Stimulated activated CD4-positive, alpha-beta T cell treated with anti-CD3 and anti-CD28 coated beads, Interleukin-12 subunit alpha, Interleukin-12 subunit beta, amount 100 ng/mL, for 4 hours (primary cell): ENCODE measurements around the gene SYN1.
"Not testable (repeated sequence)": the region's sequence is repeated elsewhere in the genome, so short reads cannot be mapped to it uniquely, and the experiment has no call there.

ENCODE experiments used
- DNase-seq: peaks from one replicate; pipeline ENCODE4 v3.0.0-alpha.2; 2020

SYN1 gene

DNA sequence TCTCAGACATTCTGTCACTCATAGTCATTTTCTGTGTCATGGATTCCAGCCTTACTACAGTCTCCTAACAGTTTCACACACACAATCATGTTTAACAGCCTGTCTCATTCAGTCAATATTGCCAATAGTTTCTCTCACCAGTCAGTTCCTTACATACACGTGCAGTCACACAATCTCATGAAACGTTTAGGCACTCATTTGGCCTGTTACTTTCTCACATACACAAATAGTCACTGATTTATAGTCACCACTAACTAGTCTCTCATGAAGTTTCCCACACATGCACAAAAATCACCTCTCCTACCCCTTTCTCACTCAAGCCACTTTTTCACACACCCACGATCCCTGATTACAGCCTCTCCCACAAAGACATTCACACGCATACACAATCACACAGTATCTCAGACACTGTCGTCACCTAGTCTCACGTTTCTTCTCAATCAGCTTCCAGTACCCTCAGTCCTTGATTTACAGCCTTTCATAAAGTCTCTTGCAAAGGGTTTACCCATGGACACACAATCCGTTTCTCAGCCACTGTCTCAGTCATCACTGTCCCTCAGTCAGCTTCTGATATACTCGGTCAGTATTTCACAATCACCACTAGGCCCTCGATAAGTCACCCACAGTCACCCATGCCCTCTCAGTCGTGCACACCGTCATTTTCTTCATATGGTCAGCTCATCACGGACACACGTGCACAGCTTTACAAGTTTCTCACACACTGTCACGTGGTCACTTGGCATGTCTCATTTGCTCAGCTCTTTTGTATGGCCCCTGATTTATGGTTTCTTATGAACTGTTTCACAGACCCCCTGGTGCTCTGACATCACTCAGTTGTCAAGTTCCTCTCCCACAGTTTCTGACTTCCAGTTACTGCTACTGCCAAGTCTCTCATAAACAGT, 14.3 kb upstream of the SYN1 start:
- no peak for DNase-seq

DNA sequence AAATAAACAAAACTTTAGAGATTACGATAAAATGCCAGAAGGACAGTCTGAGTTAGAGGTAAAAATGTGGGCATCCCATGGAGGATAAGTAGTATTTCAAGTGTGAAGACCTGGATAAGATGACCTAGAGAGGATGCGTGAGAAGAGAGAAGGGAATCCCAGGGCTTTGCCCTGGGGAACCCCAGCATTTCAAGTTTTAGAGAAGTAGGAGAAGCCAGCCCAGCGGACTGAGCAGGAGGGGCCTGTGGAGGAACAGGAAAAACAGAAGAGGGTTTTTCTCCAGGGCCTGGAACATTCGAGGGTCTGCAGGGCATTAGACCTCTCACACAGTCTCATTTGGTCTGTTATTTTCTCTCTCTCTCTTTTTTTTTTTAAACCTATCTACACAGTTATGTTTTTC, 13.0 kb upstream of the SYN1 start:
- no peak for DNase-seq

DNA sequence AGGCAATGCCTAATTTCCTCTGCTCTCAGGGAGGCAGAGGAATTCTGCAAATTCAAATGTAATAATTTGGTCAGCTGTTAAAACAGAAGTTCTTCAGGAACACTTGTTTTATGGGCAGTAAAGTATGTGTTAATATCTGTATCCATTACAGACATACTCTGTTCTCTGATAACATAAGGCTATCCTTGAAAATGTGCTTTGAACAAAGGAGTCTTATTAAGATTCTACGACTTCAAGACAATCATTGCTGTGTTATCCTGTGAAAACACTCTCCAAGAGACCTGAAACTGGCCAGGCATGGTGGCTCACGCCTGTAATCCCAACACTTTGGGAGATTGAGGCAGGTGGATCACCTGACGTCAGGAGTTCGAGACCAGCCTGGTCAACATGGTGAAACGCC, 12.0 kb upstream of the SYN1 start:
- DNase-seq = no peak

DNA sequence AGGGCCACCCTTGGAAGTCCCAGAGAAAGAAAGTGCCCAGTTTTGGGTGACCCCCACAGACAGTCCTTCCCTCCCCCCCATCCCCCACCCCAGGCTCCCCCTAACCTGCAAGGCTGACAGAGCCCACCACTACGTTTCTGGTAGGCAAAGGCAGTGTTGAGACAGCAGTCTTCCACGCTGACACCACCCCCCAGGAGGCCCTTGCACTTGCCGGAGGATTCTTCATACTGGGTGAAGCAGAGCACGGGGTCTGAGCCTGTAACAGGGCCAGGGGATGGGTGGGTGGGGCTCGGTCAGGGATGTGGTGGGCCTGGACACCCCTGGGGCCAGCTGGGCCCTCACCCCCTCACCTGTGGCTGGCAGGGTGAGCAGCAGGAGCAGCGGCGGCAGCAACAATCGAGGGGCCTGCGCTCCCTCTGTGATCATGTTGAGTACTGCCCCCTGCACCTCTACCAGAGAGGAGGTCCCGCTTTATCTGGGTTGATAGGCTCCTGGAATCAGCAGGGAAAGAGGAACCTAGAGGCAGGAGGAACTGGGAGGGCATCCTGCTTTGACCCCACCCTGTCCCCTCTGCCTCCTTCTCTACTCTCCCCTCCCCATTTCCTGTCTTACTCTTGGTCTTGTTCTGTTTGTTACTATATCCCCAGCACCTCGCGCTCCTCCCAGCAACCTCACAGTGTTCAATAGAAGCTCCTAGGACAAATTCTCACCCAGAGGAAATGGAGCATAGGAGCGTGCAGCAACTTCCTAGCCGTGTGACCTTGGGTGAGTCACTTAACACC, 10.0 kb upstream of the SYN1 start, which contains the start of gene CFP:
Gene CFP, minus strand, starts transcription at position 512 of the 782 bp plus-strand sequence. Its CDS starts 86 bp downstream, at position 426.
- no peak for DNase-seq

DNA sequence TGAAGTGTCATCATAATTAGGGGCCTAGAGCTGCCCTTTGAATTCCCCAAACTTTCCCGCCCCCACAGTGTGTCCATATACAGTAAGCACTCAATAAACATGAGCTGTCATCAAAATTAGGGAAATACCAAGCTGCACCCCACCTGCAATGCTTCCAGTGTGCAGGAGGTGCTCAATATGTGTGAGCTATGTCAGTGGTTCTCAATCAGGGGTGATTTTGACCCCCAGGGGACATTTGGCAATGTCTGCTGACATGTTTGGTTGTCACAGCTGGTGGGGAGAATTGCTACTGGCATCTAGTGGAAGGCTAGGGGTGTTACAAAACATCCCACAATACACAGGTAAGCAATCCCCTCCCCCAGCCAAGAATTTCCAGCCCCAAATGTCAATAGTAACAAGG, 9.3 kb upstream of the SYN1 start:
- no peak for DNase-seq

DNA sequence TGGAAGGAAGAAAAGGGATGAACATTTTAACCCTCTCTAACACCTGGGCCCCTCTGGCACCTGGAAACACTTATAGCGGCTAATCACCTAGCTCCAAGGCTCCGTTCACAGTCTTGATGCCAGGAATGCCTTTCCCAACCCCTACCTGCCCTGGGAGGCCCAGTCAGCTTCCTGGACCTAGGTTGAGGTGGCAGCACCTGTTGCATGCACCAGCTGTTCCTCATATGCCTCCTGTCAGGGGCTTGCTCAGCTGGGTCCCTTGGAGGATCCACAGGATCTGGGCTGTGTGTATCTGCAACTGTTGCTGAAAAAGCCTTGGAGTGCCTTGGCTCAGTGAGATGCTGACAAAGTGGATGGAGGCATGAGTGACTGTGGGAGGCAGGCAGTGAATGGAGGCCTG, 5.7 kb upstream of the SYN1 start:
- DNase-seq = no peak

DNA sequence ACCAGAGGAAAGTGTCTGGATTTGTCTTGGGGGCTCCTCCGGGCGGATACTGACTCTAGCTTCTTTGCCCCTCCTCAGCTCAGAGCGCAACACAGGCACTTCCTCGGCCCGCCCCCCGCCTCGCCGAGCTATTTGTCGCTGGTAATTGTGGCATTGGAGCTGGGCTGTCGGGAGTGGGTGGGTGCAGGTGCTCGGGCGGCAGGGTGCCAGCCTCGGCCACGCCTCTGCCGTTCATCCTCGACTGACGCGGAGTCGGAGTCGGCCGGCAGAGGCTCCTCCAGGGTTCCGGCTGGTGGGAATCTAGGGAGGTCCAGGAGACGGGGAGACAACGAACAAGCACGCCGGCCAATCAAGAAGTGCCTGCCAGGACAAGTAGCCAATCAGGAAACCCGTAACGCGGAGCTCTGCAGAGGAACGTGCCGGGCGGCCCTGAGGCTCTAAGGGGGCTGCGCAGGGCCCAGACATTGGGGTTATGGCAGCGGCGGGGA, 3.9 kb upstream of the SYN1 start:
- DNase-seq = peak; percentile 28

DNA sequence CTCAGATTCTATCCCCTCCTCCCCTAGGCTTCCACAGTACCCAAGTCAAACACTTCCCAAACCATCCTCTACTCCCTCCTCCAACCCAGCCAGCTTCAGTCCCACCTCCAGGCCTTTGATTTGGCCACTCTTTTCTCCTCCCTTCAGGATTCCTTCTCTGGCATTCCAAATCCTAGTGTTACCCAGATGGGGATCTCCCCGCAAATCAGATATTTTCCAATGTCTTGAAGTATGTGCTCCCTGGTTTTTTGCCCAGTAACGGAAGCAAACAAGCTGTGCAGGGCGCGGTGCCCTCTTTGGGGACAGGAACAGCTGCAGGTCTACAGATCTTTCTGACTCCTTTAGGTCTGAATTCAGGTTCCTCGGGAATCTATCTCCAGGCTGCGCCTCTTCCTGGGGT, 2.2 kb upstream of the SYN1 start:
- DNase-seq = no peak

DNA sequence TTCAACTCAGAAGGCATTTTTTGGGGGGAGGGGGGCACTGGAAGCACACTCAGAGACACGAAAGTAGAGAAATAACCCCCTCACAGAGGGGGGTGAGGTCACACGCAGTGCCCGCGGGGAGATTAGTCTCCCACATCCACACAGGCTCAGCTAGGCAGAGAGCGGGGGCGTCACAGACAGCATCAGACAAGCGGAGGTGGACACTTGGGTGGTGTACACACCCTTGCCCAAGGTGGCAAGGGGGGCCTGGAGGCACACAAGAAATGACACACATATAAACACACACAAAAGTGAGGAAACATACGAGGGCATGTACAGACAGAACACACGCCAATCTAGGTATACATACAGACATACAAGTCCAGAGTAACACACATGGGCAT, 637 bp upstream of the SYN1 start:
- DNase-seq = no peak

DNA sequence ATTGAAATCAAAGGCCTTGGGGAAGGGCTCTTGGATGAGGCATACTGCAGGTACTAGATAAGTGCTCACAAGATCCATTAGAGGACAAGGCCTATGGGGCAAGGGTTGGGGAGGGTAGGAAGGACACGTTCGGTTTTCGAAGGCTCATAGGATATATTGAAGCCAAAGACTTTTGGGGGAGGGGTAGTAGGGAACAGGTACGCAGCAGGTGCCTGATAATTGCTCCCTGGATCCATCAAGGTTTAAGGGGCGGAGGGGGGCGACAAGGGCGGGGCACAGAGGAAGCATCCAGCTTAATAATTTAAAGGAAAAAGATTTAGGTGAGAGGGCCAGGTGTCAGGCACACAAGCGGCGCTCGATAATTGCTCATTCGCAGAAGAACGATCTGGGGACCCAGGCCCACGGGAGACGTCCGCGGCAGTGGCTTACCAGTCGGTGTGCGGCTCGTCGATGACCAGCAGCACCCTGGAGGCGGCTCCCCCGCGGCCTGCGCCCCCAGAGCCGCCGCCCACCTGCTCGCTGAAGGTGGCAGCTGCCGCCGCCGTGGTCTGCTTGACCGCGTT, 653 bp downstream of the SYN1 start:
- no peak for DNase-seq

DNA sequence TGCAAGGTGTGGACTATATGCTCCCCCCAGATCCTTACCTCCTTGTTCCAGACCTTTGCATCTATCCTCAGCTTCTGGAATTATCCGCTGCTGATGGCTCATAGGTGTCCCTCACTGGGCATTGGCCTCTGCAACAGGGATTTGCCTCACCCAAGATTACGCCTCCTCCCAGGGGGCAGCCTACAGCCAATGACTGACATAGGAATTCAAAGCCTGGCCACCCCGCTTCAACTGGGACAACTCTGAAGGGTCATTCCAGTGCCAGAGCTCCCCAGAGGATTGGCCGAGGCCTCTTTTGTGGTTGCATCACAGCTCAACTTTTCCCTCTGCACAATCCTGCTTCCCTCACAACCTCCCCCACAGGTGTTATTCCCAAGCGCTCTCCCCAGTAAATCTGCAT, 5.0 kb downstream of the SYN1 start:
- no peak for DNase-seq

DNA sequence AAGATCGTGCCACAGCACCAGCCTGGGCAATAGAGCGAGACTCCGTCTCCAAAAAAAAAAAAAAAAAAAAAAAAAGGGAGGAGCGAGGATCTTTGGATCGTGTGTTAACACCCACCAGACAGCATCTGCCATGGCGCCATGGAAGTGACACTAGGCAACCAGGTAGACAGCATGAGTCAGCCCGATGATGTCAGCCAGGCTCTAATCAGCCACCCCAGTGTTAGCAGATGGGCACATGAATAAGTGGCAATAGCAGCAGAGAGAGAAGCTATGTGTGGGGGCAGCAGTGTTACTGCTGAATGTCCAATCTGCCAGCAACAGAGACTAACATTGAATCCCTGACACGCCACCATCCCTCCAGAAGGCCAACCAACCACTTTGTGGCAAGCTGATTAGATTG, 6.6 kb downstream of the SYN1 start:
- no peak for DNase-seq

DNA sequence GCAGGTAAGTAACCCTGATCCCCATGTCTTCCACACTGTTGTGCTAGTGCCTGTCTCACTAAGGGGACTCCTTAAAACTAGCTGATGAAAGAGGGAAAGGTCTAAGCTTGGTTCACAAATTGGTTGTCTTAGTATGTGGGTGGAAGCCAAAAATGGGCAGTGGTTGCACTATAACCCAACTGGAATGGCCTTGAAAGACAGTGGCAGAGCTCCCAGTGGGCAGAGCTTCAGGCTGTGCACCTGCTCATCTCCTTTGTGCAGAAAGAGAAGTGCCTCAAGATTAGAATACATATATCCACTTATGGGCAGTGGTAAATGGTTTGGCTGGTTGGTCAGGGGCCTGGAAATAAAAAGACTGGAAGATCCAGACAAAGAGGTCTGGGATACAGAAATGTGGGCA, 7.2 kb downstream of the SYN1 start:
- DNase-seq = no peak

DNA sequence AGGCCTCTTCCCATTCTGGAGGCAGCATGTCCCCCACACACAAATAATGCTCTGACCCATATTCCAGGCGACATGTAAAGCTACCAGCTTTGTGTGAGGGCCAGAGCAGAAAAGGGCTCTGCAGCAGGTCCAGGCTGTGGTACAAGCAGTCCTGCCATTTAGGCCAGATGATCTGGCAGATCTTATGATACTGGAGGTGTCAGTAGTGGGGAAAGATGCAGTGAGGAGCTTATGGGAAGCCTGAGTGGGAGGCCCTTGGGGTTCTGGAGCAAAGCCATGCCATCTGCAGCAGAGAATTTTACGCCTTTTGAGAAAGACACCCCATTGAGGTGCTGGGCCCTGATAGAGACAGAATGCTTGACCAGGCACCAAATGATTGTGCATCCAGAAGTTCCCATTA, 7.7 kb downstream of the SYN1 start:
- no peak for DNase-seq

DNA sequence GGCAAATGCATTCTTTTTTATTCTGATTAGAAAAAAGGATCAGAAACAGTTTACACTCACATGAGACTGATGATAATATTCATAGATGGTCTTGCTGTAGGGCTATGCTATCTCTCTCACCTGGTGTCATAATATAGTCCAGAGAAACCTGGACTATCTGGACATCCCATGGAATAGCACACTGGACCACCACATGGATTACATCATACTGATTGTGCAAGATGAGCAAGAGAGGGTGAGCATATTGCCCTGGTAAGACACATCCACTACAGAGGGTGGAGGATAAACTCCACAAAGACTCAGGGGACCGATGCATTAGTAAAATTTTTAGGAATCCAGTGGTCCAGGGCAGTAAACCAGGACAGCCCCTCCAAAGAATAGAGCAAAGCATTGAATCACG, 8.2 kb downstream of the SYN1 start:
- no peak for DNase-seq

DNA sequence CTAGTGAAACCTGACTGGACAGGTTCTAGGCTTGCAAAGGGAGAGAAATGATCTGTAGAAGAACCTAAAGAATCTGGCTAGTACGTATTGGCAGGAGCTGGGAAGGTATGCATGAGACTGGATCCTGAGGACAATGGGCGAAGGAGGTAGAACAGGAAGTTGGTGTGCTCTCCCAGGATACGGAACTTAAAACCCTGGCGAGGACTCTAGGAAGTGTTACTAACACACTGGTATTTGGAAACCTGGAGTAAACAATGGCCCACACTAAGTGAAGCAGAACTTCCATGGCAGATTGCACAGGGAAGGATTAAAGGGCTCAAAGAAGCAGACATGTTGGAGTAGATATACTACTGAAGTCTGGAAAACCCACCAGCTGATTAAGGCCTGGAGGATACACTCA, 9.1 kb downstream of the SYN1 start:
- DNase-seq = no peak

DNA sequence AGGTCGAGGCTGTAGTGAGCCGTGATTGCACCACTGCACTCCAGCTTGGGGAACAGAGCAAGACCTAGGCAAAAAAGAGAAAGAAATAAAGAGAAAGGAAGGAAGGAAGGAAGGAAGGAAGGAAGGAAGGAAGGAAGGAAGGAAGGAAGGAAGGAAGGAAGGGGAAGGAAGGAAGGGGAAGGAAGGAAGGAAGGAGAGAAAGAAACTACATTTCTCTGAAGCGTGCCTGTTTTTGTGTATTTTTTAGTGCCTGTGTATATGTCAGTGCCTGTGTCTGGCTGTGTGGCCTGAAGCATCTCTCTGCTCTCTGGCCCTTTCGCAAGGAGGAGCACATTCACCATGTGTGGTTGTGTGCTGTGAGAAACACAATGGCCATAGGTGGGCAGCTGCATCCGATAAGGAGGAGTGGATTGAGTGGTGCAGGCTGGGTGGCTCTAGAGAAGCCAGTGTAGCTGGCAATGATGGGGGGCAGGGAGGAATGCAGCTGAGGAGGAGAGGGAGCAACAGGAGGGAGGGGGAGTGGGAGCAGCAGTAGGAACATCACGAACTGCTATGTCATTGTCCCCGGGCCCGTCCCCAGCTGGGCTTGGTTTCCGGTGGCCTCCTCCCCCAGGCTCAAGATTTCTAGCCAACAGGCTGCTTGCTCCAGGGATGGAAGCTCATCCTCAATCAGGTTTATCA, 11.4 kb downstream of the SYN1 start:
- no peak for DNase-seq

DNA sequence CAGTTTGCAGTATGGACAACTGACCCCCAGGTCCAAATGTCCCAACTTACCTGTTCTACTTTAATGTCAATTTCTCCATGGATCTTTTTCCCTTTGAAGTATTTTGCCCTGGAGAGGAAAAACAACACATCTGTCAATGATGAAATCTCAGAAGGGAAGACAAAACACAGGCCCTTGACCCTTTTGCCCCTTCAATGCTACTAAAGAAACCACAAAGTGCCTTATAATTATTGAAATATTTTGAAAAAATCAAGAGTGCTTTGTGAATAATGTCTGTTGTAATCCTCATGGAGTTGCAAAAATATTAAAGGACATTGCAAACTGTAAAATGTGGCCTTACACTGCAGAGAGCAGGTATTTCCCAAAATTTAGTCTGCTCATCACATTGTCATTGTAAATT, 12.6 kb downstream of the SYN1 start:
- no peak for DNase-seq

DNA sequence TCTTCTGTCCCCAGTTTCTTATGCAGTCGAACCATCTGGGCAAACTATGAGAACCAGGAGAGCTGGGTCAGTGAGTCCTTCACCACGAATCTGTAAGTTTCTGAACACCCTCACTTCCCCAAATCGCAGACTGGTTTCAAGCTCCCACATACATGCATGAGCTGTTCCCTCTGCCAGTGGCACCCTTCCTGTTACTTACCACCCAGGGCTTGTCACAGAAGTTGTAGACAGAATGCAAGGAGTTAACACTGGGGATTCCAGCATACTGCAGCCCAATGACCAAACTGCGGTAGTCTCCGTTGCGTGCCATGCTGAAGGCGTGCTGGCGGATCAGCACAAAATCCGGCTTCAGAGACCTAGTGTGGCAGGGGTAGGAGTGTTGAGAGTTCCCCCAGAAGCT, 14.6 kb downstream of the SYN1 start:
- no peak for DNase-seq

DNA sequence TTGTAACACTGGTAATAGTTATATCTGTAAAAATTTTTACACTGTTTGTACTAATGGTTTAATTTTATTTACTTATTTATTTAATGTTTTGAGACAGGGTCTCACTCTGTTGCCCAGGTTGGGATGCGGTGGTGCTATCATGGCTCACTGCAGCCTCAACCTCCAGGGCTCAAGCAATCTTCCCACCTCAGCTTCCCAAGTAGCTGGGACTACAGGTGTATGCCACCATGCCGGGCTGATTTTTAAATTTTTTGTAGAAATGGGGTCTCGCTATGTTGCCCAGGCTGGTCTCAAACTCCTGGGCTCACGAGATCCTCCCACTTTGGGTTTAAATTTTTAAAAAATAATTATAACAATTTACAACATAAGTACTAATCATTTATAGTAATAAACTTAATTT, 16.5 kb downstream of the SYN1 start:
- DNase-seq = not testable (repeated sequence)

DNA sequence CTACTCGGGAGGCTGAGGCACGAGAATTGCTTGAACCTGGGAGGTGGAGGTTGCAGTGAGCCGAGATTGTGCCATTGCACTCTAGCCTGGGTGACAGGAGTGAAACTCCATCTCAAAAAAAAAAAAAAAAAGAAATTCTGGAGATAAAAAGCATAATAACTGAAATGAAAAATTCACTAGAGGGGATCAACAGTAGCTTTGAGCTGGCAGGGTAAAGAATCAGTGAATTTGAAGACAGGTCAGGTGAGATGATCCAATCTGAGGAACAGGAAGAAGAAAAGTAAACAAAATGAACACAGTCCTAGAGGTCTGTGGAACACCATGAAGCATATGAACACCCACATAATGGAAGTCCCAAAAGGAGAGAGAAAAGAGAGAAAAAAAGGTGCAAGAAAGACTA, 22.4 kb downstream of the SYN1 start:
- no peak for DNase-seq

DNA sequence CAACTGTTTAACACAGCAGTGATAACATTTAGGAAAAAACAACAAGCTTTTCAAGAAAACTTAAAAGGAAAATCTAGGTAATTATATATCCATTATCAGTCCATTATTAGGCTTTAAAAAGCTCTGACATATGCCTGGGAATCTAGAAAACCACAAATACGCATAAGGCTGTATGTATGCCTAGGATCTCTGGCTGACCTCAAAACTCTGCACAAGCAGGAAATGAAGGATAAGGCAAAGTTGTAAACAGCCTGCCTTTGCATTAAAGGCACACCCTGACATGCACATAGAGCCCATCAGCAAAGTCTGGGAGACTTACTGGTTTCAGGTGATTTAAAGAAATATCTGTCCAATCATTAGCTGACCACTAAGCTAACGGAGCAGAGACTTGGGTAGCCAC, 23.4 kb downstream of the SYN1 start:
- no peak for DNase-seq

DNA sequence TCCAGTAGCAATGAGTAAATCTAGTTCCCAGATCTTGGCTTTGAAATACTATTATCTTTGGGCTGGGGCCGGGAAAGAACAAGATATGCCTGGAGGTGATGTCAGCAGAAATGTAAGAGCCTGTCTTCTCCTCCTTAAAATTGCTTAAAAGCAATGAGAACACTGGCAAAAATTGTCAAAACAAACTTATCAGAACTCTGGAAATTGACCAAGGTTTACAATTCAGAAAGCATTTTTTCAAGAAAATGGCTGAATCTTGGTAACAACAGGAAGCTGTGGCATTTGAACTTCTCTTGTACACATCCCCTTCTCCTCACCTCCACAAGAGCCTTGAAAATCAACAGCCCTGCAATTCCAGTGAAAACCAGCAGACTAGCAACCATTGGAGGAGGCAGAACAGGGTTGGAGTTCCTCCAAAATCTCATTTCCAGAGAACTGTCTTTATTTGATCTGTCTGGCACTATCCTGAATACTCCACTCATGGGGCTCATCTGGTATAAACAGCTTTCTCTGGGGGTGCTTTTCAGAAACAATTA, 23.9 kb downstream of the SYN1 start:
- DNase-seq = no peak
